Smooth muscle cell of trachea (primary cell): ENCODE data around the gene SUB1. TPM values are rescaled to one million over a fixed set of nuclear protein-coding genes. Genes with fewer than 3 reads are reported as not detected.

ENCODE experiments used
- total RNA-seq: library from RNA; depleted of rRNA; stranded (reverse); fragments of >200 nt; gene quantifications from 2 replicates; pipeline ENCODE4 v1.2.1, GENCODE V29; 2014

Gene SUB1
- total RNA-seq, result 148 and 427 TPM in 2 replicates

GRCh38 chr5:32585446-32586275 lies at the start of gene SUB1:
TSS of gene SUB1 (plus strand) at chr5:32585557. CDS start at chr5:32588513, 2,956 bp downstream.

Other genes starting within 250 kb of the SUB1 start
- 76.1 and 84.8 TPM in 2 replicates for gene ZFR, start 140.8 kb upstream of the SUB1 start, total RNA-seq
- gene NPR3, start 125.8 kb downstream of the SUB1 start, total RNA-seq, result 82.2 and 123 TPM in 2 replicates